Smooth muscle cell (in vitro differentiated cells): ENCODE results near the gene ERCC4. TPM values are rescaled to one million over a fixed set of nuclear protein-coding genes. Genes with fewer than 3 reads are reported as not detected.

ENCODE experiments used
- DNase-seq: peaks from one replicate; lab custom pipeline; 2025; ENCODE audit not compliant: unreplicated experiment; lab: John Stamatoyannopoulos, UW
- H2AFZ ChIP-seq: fragments of 200-600 bp; sonication (generic); 2 replicates; pipeline ENCODE4 v1.6.0; 2016; ENCODE audit warnings: antibody characterized with exemption, low read depth, mild to moderate bottlenecking
- H3F3A ChIP-seq: fragments of 200-600 bp; sonication (generic); 2 replicates; pipeline ENCODE4 v1.6.0; 2017; ENCODE audit warnings: antibody characterized with exemption, low read depth
- H3K27ac ChIP-seq: fragments of 200-600 bp; sonication (generic); 2 replicates; pipeline ENCODE4 v1.5.1; 2016; ENCODE audit warnings: low read depth, mild to moderate bottlenecking
- H3K27me3 ChIP-seq: fragments of 200-600 bp; sonication (generic); 2 replicates; pipeline ENCODE4 v1.6.1; 2016; ENCODE audit warnings: low read depth, mild to moderate bottlenecking
- H3K36me3 ChIP-seq: fragments of 200-600 bp; sonication (generic); 2 replicates; pipeline ENCODE4 v1.5.1; 2016; ENCODE audit warnings: low read depth
- H3K4me1 ChIP-seq: fragments of 200-600 bp; sonication (generic); 2 replicates; pipeline ENCODE4 v1.5.1; 2016; ENCODE audit warnings: low read depth
- H3K4me2 ChIP-seq: fragments of 200-600 bp; sonication (generic); 2 replicates; pipeline ENCODE4 v1.6.0; 2016; ENCODE audit warnings: mild to moderate bottlenecking
- H3K4me3 ChIP-seq: fragments of 200-600 bp; sonication (generic); 2 replicates; pipeline ENCODE4 v1.5.1; 2016; ENCODE audit warnings: mild to moderate bottlenecking
- H3K79me2 ChIP-seq: fragments of 200-600 bp; sonication (generic); 2 replicates; pipeline ENCODE4 v1.6.0; 2016; ENCODE audit warnings: low read depth, mild to moderate bottlenecking
- H3K9ac ChIP-seq: fragments of 200-600 bp; sonication (generic); 2 replicates; pipeline ENCODE4 v1.6.0; 2016; ENCODE audit warnings: low read depth
- H3K9me3 ChIP-seq: fragments of 200-600 bp; sonication (generic); replicated peaks from 2 replicates; pipeline ENCODE4 v1.5.1; 2016; ENCODE audit warnings: low read depth
- H4K20me1 ChIP-seq: fragments of 200-600 bp; sonication (generic); 2 replicates; pipeline ENCODE4 v1.6.0; 2016; ENCODE audit warnings: low read depth
- WGBS: methylation state at CpG from one replicate; pipeline ENCODE4 v1.1.7; 2016; ENCODE audit warnings: low lambda C conversion rate; 5-methylcytosine and 5-hydroxymethylcytosine counted together
- polyA plus RNA-seq: library from polyadenylated mRNA; unstranded; fragments of >200 nt; fragmentation: Nextera tagmentation; extraction: Ambion mirVana; gene quantifications from 2 replicates; pipeline ENCODE4 v1.2.1, GENCODE V29; 2016
- total RNA-seq: library from RNA; depleted of rRNA; stranded (reverse); fragments of >200 nt; gene quantifications from 2 replicates; pipeline ENCODE4 v1.2.3, GENCODE V29; 2014
- TF ChIP-seq, protein P1 (sequence below): fragments of 200-600 bp; sonication (generic); IDR thresholded peaks from 2 replicates; pipeline ENCODE4 v1.5.1; 2017; ENCODE audit warnings: borderline replicate concordance, mild to moderate bottlenecking, antibody characterized with exemption; ENCODE audit not compliant: insufficient read depth, poor library complexity, severe bottlenecking

ERCC4 gene
- total and polyA plus RNA-seq, 2 experiments from 2014 or later: 10.3 to 17.4 TPM

DNA sequence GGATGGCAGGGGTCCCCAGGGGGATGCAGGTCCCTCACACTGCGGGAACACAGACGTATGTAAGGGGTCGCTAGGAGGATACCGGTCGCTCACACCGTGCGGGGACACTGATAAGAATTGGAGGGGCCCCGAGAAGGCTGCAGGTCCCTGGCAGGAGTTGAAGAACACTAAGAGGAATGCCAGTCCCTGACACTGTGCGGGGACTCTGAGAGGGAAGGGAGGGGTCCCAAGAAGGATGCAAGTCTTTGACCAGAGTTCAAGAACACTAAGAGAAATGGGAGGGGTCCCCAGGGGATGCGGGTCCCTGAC is 510 bp downstream of the ERCC4 start:
- peak overlapping the region; percentile 90 for H2AFZ ChIP-seq
- TF ChIP-seq, protein P1, sequence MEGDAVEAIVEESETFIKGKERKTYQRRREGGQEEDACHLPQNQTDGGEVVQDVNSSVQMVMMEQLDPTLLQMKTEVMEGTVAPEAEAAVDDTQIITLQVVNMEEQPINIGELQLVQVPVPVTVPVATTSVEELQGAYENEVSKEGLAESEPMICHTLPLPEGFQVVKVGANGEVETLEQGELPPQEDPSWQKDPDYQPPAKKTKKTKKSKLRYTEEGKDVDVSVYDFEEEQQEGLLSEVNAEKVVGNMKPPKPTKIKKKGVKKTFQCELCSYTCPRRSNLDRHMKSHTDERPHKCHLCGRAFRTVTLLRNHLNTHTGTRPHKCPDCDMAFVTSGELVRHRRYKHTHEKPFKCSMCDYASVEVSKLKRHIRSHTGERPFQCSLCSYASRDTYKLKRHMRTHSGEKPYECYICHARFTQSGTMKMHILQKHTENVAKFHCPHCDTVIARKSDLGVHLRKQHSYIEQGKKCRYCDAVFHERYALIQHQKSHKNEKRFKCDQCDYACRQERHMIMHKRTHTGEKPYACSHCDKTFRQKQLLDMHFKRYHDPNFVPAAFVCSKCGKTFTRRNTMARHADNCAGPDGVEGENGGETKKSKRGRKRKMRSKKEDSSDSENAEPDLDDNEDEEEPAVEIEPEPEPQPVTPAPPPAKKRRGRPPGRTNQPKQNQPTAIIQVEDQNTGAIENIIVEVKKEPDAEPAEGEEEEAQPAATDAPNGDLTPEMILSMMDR: no peak
- H3K27me3 ChIP-seq: no peaks in the 10 kb centered on the region
- H4K20me1 ChIP-seq: no peaks in the 10 kb centered on the region
- WGBS: 4% methylated on average over 10 of the region's 10 CpGs
- peaks cover 10% of the 10 kb centered on the region for H3K4me1 ChIP-seq
- no peak overlapping the region for H3K27ac ChIP-seq
- peak overlapping the region; percentile 77 for H3K9ac ChIP-seq
- H3K4me2 ChIP-seq: peak overlapping the region; percentile 84
- no peak for DNase-seq
- H3K9me3 ChIP-seq: no peaks in the 10 kb centered on the region
- H3K4me3 ChIP-seq: peak overlapping the region; percentile 80
- no peaks in the 10 kb centered on the region for H3F3A ChIP-seq
- peaks cover 5% of the 10 kb centered on the region for H3K79me2 ChIP-seq
- no peaks in the 10 kb centered on the region for H3K36me3 ChIP-seq

DNA sequence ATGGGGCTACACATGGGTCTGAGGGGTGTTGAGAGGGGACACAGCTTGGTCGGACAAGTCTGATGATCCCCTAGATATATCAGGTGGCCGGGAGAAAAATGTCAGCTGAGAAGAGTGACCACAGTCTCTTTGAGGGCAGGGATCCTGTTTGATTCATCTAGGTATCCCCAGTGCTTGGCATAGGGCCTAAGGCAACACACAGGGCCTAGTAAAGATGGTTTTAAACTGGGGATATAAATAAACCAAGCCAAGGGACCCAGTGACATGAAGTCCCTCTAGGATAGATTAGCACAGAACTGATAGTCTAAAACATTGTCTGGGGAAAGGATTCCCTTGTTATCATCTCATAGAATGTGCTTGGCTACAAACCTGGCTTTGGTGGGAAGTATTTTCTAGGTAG is 1.4 kb downstream of the ERCC4 start:
- no peaks in the 10 kb centered on the region for H3K9me3 ChIP-seq
- H2AFZ ChIP-seq: no peak overlapping the region
- H3K27ac ChIP-seq: no peak overlapping the region
- no peaks in the 10 kb centered on the region for H3F3A ChIP-seq
- no peaks in the 10 kb centered on the region for H3K36me3 ChIP-seq
- 77% methylated on average over 2 of the region's 2 CpGs for WGBS
- DNase-seq: no peak
- H3K4me3 ChIP-seq: no peak overlapping the region
- peak overlapping the region; percentile 77 for H3K9ac ChIP-seq
- H3K4me2 ChIP-seq: peak overlapping the region; percentile 84
- peaks cover 10% of the 10 kb centered on the region for H3K4me1 ChIP-seq
- TF ChIP-seq, protein P1: no peak
- H3K79me2 ChIP-seq: peaks cover 6% of the 10 kb centered on the region
- H3K27me3 ChIP-seq: no peaks in the 10 kb centered on the region
- no peaks in the 10 kb centered on the region for H4K20me1 ChIP-seq

DNA sequence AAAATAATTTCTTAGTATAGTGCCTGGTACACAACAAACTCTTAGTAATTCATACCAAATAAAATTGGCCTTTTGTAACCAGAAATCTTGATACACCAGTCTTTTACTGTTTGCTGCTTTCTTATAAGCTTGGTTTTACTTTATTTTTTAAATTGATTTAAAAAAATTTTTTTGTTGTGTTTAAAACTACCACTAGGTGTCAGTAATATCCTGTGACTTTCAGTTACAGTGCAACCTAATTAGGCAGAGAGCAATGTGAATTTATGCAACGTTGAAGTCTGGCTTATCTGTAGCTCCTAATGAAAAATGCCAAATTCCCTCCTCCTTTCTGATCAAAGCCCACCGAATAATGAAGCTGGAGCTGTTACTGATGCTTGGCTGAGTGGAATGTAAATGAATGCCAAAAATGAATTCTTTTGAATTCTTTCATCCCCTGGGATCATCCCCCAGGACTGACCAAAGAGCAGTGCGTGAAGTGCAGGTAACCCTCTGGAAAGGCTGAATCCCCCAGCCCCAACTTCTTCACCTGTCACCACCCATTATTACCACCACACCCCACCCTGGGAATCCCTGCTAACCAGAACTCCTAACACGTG is 3.8 kb downstream of the ERCC4 start:
- peaks cover 13% of the 10 kb centered on the region for H3K79me2 ChIP-seq
- H3K4me2 ChIP-seq: peak overlapping the region; percentile 51
- H3K9me3 ChIP-seq: no peaks in the 10 kb centered on the region
- H3K27me3 ChIP-seq: no peaks in the 10 kb centered on the region
- no peaks in the 10 kb centered on the region for H3F3A ChIP-seq
- no peaks in the 10 kb centered on the region for H4K20me1 ChIP-seq
- no peak overlapping the region for H3K27ac ChIP-seq
- no peak overlapping the region for H2AFZ ChIP-seq
- H3K36me3 ChIP-seq: no peaks in the 10 kb centered on the region
- 48% methylated on average over 4 of the region's 4 CpGs for WGBS
- H3K4me1 ChIP-seq: peaks cover 10% of the 10 kb centered on the region
- H3K9ac ChIP-seq: no peak overlapping the region
- no peak overlapping the region for H3K4me3 ChIP-seq
- TF ChIP-seq, protein P1: peak; percentile 71
- DNase-seq: no peak

DNA sequence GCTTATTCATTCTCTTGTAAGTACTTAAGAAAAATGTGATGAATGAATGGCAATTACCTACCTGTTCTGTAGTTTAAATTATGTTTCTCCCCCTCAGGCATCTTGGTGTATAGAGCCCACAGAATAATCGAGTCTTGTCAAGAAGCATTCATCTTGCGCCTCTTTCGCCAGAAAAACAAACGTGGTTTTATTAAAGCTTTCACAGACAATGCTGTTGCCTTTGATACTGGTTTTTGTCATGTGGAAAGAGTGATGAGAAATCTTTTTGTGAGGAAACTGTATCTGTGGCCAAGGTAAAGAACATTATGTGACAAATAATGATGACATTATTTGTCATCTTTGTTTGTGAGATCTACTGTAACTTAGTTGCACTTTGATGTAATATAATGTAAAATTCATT is 6.5 kb downstream of the ERCC4 start:
- DNase-seq: no peak
- Histone ChIP-seq H3K4me3 (no peak overlapping the region), H3K36me3 (peaks cover 10% of the 10 kb centered on the region), H3K4me1 (no peaks in the 10 kb centered on the region), H3F3A (no peaks in the 10 kb centered on the region), H3K27me3 (no peaks in the 10 kb centered on the region), H4K20me1 (no peaks in the 10 kb centered on the region), H3K79me2 (peaks cover 8% of the 10 kb centered on the region), H3K9ac (no peak overlapping the region), H2AFZ (no peak overlapping the region), H3K9me3 (no peaks in the 10 kb centered on the region), H3K27ac (no peak overlapping the region), H3K4me2 (no peak overlapping the region)
- WGBS: 91% methylated on average over 4 of the region's 4 CpGs
- TF ChIP-seq, protein P1: no peak
